ENCODE results near the gene MTMR11. TPM values are rescaled to one million over a fixed set of nuclear protein-coding genes. Genes with fewer than 3 reads are reported as not detected.

MTMR11 gene
- total RNA-seq, 2 experiments from 2014 or later: 0.51 to 0.86 TPM

DNA sequence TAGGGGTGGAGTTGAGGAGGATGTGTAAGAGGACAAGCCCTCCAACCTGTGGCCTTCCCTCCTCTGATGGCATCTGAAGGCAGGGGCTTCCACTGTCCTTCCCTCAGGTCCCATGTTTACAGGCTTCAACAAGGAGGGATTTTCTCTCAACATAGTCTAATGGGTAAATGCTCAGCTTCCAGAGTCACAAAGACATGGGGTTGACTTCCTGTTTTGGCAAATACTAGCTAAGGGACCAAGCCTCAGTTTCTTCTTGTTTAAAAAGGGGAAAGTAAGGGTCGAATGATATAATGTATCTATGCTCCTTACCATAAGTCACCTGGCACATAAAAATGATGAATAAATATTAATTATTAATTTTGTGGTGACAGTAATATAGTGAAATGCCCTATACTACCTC lies 22.1 kb downstream of the MTMR11 start:
- CTCF ChIA-PET: interaction anchor here (1.1 to 1.4 kb wide), 2 partner anchors 26 to 273 kb away, joined by 3 to 4 read pairs; a partner anchor contains a TSS
- no peaks in the 10 kb centered on the region for H3K36me3 Mint-ChIP-seq (ENCODE audit: low read depth)
- H3K27ac Mint-ChIP-seq: no peak overlapping the region
- H3K4me3 Mint-ChIP-seq: no peak overlapping the region
- POLR2A ChIA-PET: interaction anchor here (0.6 to 7.6 kb wide), 3 partner anchors 9 to 149 kb away, joined by 3 to 61 read pairs (median 7); a partner anchor contains a TSS
- DNase-seq: no peak
- no peak for ATAC-seq
- intact Hi-C loops (cut with micrococcal nuclease): no loop called here
- H3K9me3 Mint-ChIP-seq: no peaks in the 10 kb centered on the region
- TF ChIP-seq, protein P1, sequence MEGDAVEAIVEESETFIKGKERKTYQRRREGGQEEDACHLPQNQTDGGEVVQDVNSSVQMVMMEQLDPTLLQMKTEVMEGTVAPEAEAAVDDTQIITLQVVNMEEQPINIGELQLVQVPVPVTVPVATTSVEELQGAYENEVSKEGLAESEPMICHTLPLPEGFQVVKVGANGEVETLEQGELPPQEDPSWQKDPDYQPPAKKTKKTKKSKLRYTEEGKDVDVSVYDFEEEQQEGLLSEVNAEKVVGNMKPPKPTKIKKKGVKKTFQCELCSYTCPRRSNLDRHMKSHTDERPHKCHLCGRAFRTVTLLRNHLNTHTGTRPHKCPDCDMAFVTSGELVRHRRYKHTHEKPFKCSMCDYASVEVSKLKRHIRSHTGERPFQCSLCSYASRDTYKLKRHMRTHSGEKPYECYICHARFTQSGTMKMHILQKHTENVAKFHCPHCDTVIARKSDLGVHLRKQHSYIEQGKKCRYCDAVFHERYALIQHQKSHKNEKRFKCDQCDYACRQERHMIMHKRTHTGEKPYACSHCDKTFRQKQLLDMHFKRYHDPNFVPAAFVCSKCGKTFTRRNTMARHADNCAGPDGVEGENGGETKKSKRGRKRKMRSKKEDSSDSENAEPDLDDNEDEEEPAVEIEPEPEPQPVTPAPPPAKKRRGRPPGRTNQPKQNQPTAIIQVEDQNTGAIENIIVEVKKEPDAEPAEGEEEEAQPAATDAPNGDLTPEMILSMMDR (IDR thresholded peaks at IDR 0.05): no peak
- no peaks in the 10 kb centered on the region for H3K27me3 Mint-ChIP-seq
- peaks cover 33% of the 10 kb centered on the region for H3K4me1 Mint-ChIP-seq (ENCODE audit: low read depth)

DNA sequence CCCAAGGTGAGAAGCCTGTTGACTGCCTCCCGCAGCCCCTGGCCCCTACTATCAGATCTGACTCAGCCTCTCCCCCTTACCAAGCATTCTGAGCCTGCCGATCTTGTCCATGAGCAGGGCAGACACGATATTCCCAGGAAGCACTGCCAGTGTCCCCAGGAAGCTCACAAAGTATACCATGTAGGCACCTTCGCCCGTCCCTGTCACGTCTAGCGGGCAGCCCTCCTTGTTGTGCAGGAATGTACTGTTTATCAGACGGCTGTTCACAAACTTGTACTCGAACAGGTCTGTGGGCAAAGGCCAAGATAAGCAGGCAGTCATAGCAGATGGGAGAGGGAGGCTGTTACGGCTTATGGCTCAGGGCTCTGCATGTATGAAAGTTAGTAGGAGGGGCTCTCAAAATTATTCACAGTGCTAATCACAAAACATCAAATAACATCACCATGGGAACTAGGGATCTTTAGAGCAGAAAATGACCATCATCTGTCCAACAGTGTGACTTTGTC lies 30.1 kb downstream of the MTMR11 start:
- DNase-seq (no peak), ATAC-seq (no peak)
- Mint-ChIP-seq H3K9me3 (no peaks in the 10 kb centered on the region), H3K4me3 (no peak overlapping the region), H3K36me3 (ENCODE audit: low read depth) (peaks cover 7% of the 10 kb centered on the region), H3K27me3 (no peaks in the 10 kb centered on the region), H3K4me1 (ENCODE audit: low read depth) (no peaks in the 10 kb centered on the region), H3K27ac (no peak overlapping the region)
- CTCF ChIA-PET: interaction anchor here (0.8 kb wide), 1 partner anchor 19 kb away, joined by 3 read pairs; a partner anchor contains a TSS
- POLR2A ChIA-PET: interaction anchor here (0.7 to 2.1 kb wide), 3 partner anchors 9 to 19 kb away, joined by 3 to 7 read pairs (median 6); a partner anchor contains a TSS
- TF ChIP-seq, protein P1 (IDR thresholded peaks at IDR 0.05): no peak
- intact Hi-C loops (cut with micrococcal nuclease): no loop called here

DNA sequence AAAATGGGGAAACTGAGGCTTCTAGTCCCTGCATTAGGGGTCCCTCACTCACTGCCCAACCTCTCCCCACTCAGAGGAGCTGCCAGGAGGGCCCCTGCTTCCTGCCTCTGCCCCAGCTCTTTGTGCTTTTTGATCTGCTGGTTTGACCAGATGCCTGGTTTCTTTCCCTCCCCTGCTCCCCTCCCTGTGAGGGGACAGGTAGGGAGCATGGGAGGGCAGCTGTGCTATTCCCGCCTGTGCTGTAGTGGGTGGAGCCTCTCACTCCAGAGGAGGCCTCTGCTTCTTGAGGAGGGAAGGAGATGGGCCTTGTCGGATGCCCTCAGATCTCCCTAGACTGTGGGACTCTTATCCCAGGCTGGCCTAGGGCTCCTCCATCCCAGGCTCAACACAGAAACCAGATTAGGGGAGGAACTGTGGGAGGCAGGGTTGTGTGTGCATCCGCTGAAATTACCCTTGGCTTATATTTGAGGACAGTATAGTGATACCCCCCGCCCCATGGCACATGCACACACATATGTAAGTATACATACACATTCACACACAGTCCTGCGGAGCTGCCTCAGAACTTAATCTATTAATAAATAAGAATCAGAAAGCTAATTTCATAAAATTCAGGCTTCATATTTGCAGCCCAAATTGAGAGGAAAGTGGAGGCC lies 32.7 kb downstream of the MTMR11 start:
- peaks cover 21% of the 10 kb centered on the region for H3K36me3 Mint-ChIP-seq (ENCODE audit: low read depth)
- no peak for DNase-seq
- H3K4me3 Mint-ChIP-seq: no peak overlapping the region
- H3K27me3 Mint-ChIP-seq: no peaks in the 10 kb centered on the region
- ChIA-PET POLR2A (interaction anchor here (0.9 to 7.8 kb wide), 4 partner anchors 10 to 24 kb away, joined by 3 to 104 read pairs (median 4); partner anchors contain the start of gene SF3B4), CTCF (no interaction called here)
- no peaks in the 10 kb centered on the region for H3K9me3 Mint-ChIP-seq
- TF ChIP-seq, protein P1 (IDR thresholded peaks at IDR 0.05): no peak
- H3K27ac Mint-ChIP-seq: no peak overlapping the region
- peaks cover 17% of the 10 kb centered on the region for H3K4me1 Mint-ChIP-seq (ENCODE audit: low read depth)
- no peak for ATAC-seq
- intact Hi-C loops (cut with micrococcal nuclease): no loop called here

DNA sequence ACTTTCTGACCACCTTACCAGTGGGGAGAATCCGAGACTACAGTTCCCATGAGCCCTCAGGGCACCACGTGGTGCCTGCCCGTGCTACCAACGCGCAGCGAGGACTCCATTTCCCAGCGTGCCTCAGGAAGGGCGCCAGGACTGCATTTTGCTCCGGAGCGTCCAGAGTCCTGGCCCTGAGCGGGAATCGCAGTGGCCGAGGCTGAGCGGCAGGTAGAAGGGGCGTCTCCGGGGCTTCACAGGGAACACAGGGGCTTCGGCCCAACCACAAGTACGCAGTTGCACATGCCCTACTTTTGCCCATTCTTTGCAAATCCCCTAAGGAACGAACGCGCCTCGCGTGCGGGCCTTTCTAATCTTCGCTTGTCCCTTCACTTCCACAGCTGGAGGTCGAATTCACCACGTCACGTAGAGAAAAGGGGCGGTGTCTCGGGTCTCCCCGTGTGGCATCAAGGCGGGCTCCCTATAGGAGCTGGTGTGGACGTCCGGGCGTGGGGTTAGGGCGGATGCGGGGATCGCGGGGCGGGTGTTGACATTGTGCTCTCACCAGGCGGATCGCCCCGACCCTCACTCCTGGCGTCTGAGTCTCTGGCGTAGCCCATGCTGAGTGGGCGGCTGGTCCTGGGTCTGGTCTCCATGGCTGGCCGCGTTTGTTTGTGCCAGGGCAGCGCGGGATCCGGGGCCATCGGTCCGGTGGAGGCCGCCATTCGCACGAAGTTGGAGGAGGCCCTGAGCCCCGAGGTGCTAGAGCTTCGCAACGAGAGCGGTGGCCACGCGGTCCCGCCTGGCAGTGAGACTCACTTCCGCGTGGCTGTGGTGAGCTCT lies 37.0 kb downstream of the MTMR11 start, which contains the start of gene BOLA1:
Gene BOLA1 (plus strand): TSS at position 109 of the 825 bp plus-strand sequence. CDS start 492 bp downstream, at position 601.
- peak within 1 kb of the TSS; percentile 96 for H3K27ac Mint-ChIP-seq
- intact Hi-C loops (cut with micrococcal nuclease): no loop called here
- CTCF ChIA-PET: no interaction called here

More for the DNA sequence above, 37.0 kb downstream of the MTMR11 start, which contains the start of gene BOLA1:
- Mint-ChIP-seq H3K36me3 (ENCODE audit: low read depth) (peaks cover 21% of the 10 kb centered on the region), H3K4me1 (ENCODE audit: low read depth) (peaks cover 20% of the 10 kb centered on the region), H3K27me3 (no peaks in the 10 kb centered on the region), H3K9me3 (no peaks in the 10 kb centered on the region), H3K4me3 (peak within 1 kb of the TSS; percentile 91)
- peak; percentile 98 for ATAC-seq
- peak; percentile 92 for DNase-seq
- TF ChIP-seq, protein P1 (IDR thresholded peaks at IDR 0.05): no peak
- POLR2A ChIA-PET: interaction anchor here (0.8 to 7.8 kb wide), 8 partner anchors 9 to 93 kb away, joined by 3 to 104 read pairs (median 3); a partner anchor contains a TSS
